NCI-H510A (cell line): Measurements from ENCODE around the gene CENPP.

ENCODE experiments used
- DNase-seq: peaks from one replicate; lab custom pipeline; 2025; lab: John Stamatoyannopoulos, UW

The CENPP gene

DNA sequence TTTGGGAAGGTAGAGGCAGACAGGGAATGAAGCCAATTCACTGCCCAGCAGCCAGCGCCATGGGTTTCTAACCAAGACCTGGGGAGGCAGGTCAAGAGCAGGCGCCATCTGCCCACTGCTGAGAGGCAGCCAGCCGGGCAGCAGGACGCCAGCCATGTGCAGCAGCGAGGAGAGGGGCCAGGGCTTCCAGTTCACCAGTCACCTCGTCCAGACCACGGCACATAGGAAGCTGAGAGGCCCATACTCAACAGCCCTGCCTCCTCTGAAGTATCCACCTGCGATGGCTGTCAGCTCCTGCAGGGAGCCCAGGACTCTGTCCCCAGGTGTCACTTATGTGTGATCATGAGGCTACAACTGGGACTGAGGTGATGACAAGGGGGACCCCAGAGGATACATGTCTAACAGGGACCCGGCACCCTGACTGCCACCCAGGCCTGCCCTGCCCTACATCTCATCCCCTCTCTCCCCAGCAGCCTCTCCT lies 314.1 kb downstream of the CENPP start:
- DNase-seq, result no peak

DNA sequence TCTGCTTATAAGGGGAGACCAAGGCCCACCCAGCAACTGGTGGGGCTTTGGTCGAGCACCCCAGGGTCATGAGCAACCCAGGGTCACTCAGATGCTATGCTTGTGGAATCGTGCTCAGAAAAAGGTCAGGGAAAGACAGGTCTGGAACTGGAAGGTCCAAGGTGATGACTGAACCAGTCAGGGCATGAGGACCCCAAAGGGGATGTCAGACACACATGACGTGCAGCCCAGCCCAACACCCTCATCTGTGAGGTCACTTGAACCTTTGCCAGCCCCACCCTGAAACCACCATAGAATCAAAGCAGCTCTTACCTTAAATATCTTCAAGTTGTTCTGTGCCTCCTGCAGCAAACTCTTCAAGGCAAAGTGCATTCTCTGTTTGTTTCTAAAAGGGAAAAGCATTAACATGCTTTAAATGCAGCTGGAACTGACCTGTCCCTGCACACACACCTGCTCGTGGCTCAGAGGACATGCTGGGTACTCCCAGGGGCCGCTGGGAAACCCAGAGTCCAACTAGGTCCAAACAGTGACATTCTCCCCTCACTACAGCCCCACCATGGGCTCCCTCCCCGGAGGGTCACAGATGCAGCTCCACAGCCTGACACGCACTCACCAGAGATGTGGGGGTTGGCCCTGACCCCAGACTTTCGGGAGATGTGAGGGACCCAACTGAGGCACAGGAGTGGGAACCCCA lies 314.8 kb downstream of the CENPP start:
- DNase-seq, result no peak

DNA sequence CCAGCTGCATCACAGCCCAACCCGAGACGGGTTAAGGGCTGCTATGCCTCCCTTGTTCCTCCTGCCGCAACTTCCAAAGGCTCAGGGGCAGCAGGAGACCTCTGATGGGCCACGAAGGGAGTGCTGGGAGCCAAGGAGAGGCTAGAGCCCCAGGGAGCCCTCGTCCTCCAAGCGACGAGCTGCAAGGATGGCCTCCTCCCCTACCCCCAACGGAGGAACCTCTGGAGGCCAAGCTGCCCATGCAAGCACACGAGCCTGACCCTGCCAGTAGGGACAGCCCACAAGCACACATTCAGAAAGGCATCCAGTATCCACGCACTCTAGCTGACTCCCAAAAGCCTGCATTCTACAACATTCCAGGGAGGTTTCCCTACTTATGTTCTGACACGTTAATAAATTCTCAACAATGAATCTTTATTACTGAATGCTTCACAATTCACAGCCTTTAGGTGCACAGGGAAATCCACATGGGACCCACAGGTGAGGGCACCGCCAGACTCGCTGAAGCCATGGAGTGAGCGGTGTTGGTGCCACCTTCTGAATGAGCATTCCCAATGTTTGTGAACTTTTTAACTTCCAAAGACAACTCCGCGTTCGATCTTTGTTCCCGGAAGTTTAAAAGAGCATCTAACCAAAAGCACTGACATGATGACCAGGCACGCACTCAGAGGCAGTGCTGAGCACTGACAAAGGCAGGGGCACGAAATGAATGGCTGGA lies 315.5 kb downstream of the CENPP start:
- no peak for DNase-seq

DNA sequence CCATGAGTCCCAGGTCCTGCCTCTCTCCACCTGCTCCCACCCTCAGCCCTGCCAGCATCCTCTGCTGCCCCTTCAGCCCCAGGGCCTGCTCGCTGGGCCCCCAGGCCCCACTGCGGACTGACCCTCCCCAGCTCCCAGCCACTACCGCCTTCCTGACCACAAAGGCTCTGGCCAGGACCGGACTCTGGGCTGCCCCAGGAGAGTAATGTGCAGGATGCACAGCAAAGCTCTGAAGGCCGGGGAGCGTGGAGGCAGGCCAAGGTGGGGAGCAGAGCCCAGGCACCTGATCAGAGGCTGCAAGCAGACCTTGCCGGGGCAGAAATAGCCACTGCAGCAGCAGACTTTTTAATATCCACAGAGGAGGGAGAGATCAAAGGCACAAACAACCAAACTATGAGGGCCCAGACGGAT lies 316.3 kb downstream of the CENPP start:
- no peak for DNase-seq

DNA sequence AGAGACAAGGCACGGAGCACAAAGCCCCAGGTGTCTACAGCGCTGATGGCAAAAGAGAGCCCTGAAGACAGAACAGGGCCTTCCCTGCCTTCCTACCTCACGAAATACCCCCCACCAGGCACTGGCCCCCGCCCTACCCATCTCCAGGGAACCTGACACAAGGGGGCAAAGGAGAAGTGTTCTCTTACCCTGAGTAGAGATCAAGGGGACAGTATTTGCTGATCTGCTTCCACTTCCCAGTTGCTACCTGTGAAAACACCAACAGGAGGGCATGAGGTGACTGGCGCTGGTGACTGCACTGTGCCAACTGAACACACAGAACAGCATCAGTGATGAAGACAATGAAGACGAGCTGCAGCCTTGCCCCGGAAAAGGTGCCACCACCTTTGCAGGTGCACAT lies 316.8 kb downstream of the CENPP start:
- no peak for DNase-seq

DNA sequence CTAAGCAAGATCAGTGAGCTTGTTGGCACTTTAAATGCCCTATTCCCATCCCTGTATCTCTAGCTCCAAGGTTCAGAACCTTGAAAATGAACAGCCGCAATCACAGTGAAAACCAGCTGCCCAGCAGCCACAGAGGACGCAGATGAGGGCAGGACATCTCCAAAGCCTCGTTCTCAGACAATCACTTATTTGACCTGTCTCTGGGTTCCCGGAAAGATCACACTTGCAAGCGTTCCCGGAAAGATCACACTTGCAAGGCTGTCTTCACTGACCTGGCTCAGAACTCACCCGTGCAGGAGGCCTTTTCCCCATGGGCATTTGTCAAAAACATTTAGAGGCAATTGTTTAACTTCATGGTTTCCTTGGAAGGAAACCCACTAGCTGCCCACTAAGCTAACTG lies 318.5 kb downstream of the CENPP start:
- no peak for DNase-seq

DNA sequence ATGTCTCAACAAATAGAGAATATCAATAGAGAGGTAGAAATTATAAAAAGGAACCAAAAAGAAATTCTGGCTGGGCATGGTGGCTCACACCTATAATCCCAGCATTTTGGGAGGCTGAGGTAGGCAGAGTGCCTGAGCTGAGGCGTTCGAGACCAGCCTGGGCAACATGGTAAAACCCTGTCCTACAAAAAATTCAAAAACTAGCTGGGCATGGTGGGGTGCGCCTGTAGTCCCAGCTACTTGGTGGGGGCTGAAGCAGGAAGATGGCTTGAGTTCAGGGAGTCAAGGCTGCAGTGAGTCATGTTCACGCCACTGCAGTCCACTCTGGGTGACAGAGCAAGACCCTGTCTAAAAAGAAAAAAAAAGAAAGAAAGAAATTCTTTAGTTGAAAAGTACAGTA lies 319.3 kb downstream of the CENPP start:
- no peak for DNase-seq

DNA sequence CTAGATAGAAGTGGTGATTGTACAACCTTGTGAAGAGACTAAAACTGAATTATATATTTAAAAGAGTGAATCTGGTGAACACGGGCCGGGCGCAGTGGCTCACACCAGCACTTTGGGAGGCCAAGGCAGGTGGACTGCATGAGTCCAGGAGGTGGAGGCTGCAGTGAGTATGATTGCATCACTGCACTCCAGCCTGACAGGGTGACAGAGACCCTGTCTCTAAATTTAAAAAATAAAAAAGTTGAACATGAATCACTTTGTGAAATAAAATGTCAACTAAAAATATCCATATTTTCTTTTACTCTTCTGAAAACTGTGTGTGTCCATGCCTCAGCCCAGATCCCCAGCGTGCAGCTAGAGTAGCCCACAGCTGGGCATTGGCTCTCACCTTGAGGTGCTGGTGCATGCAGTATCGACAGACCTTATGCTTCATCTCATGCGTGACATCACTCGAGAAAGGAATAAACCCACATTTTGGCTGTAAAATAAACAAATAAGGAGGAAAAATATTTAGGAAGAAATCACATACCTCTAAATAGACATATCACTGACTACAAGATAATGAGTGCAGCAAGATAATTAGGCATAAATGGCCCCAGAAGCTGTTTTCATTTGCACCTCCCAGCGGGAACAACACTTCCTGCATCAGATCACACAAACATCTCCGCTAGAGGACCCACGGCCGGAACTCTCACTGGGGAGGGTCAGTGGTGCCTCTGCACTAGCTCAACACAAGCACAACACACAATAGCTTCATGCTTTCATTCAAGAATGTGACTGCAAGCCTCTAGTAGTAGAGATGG lies 322.1 kb downstream of the CENPP start:
- DNase-seq, result no peak

DNA sequence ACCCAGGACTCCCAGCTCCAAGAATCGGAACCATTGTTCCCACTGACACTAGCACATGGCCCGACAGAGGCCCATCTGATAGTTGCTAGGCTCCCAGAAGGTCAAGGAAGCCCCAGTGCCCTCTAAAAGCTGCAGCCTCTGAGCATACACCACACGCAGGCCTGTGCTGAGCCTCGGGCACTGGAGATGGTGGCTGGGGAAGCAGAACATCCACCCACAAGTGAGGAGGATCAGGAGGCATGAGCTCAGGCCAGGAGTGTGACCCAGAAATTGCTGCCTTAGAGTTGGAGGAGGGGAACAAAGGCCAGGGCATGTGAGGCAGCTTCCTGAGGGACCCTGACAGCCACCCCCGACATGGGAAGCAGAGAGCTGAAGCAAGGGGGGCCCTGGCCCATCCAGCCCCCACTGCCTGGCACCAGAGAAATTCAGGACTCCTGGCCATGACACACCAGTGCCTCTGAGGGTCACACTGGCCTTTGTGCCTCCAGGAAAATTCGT lies 322.8 kb downstream of the CENPP start:
- DNase-seq, result no peak

DNA sequence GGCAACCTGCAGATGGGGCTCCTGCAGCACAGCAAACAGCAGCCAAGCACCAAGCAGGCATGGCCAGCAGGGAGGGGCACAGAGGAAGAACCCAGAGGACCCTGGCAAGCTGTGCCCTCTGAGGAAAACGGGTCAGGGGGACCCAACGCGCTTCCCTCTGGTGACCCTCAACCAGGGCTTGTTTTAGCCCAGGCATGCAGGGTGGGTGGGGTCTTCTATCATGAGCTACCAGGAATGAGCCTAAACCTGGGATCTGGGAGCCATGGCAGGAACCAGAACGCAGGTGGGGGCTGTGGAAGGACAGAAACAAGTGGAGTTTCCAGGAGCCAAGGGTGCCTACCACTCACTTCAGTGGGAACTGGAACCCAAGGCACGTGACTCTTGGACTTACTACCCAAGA lies 323.3 kb downstream of the CENPP start:
- DNase-seq, result no peak

DNA sequence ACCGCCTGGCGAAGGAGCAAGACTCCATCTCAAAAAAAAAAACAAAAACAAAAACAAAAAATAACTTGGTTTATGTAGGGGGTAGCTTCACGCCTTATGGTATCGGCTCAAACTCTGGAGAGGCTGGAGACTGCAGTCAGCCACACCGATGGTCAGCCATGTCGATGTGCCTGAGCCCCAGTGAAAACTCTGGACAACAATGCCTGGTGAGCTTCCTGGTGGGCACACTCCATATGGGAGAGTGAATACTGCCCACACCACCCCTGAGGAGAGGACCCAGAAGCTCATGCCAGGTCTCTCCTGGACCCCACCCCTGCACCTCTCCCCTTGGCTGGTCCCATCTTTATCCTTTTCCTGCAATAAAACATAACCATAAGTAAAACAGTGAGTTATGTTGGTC lies 324.5 kb downstream of the CENPP start:
- no peak for DNase-seq

DNA sequence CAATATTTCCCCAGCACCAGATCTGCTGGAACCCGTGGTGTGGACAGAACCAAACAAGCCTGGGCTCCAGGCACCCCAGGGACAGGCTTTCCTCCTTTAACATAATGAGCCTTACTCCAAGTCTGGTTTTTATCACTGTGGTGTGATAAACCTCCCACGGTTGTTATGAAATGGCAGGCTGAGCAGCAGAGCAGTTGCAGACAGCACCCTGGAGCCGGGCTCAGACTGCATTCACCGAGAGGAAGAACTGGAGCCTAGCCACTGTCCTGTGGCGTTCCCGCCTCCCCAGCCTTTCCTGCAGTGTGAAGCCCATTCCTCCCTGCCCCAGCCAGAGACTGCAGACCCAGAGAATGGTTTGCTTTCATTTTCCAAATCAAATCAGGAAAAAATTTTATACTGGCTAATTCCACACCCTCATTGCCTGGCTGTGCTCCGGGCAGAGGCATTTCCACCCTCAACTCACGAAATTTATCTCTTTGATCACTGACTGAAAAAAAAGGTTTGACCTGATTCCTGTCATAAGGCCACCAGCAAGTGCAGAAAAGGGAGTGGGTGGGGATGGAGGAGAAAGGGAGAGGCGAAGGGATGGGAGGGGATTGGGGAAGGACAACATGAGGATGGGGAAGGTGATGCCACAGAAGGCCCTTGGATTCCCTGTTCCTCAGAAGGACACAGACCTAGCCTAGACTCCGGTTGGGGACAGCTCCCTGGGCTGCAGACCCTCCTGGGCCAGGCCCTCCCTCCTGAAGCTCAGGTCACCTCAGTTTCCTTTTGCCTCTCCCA lies 325.3 kb downstream of the CENPP start:
- no peak for DNase-seq

DNA sequence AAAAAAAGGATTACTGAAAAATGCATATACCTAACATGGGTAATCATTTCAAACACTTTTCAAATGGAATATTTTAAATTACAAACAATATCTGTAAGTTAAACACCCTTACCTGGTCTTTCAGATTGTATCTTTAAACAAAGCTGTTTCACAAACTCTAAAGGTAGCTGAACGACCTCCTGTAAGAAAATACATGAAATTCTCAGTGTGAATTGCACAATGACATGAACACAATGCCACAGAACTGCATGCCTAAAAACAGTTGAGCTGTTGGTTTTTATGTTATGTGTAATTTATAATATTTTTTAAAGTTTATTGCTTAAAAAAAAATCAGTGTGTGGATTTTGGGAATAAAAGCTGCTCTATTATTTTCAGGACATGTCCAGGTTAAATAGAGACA lies 326.7 kb downstream of the CENPP start:
- DNase-seq, result no peak

DNA sequence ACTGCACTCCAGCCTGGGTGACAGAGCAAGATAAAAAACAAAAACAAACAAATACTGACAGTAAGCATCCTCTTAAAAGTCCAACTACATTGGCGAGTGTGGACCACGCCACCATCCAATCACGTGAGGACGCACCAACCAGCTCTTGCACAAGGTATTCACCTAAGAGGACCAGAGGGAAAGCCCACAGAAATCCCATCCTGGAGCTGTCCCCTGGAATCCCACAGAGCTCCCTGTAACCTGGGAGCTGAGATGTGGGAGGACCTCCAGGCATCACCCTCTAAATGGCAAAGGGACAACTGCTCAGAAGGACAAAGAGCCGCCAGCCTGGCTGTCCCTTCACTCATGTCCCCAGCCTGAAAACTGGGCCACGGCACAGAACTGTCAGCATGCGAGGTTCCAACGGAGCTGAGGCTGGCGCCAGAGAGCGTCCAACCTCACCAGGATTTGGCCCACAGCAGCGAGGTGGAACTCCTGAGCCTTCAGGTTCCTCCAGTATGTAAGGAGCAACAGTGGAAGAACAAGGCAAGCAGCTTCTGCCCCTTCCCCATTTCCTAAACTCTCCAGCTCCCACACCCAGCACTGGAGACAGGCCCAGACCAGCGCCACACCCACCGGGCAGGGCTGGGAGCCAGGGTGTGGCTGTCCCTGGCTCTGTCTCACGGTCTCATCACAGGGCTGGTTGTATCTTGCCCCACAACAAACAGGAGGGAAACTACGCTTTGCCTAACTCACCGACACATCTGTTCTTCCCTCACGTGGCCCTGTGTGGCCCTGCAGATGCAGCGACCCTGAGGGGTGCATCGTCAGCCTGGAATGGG lies 328.9 kb downstream of the CENPP start:
- no peak for DNase-seq

DNA sequence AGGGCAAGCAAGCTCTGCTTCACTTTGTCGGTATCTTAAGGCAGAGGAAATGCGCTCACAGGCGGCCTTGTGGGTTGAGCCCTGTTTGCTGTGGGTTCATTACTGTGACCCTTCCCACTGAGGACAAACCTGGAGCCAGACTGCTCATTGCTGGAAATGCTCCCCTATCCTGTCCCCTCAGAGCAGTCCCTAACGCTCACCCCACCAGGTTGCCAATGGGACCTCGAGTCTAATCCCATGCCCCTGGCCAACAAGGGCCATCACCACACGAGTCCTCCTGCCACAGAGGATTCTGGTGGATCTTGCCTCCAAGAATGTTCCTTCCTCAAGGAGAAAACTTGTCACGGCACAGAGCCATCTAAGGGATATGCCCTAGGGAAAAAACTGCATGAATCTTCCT lies 329.6 kb downstream of the CENPP start:
- DNase-seq, result no peak

DNA sequence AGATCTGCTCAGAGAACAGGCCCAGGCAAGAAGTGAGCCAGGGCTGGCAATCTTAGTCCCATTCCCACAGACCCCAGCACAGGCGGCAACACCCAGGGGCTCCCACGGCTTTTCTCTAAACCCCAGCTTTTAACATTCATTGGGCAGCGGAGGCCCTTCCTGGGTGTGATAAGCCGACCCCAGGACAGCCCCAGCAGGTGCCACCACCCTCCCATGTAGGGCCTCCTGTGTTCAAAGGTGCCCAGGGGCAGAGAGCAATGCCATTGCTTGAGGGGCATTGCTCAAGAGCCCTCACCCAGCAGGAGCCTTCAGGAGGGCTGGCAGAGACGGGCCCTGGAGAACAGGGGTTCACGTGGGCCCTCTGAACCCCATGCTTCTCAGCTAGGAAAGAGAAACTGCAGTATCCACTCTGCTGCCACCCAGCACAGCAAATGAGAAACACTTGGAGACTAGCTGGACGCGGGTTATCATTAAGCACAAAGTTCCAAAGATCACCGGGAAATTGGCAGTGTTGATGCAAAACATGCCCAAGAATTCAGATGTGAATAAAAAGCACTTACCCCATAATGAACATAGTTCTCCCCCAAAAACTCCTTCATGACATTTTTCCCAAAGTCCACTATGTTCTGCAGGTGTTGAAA lies 330.3 kb downstream of the CENPP start:
- no peak for DNase-seq

DNA sequence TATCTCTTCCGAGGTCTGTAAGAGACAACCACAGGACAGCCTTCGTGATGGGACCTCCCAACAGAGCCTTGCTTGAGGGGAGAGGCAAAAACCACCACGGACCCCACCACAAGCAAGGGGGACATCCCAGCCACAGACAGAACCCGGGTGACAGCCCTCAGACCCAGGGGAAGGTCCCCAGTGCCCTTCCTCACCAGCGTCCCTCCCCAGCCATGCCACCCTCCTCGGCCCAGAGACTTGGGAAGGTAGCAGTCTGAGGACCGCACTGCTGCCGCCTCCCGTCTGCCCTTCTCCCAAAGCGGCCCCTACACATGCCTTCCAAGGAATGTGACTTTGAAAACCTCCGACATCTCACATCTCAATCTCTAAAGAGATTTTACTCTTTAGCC lies 330.8 kb downstream of the CENPP start:
- no peak for DNase-seq

DNA sequence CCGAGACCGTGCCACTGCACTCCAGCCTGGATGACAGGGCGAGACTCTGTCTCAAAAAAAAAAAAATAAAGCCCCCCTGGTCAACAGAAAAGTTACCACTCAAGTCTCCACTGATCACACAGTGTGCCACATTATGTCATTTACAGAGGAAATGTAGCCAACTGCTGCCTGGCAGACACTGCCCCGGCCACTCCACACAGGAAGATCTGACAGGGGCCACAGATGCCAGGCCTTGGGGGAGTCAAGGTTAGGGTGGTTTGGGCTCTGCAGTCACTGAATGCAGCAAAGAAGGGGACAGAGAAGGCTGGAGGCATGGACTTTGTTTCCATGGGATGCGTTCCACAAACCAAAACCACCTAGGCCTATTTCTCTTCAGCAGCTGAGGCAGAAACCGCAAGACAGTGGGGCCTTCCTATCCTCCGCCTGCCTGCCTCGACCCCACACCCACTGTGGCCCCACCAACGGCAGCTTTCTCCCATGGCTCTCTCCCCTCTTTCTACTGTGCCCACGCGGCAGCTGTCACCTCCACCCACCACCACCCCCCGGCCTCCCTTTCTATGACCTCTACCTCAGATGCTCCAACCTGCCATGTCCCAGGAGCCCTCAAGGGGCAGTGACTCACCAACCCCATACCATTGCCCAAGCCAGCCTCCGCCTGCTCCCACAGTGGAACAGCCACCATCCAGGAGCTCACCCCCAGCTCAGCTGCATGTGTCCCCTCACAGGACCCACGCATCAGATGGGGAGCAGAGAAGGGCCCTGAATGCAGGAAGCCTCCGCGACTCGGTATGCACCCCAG lies 331.7 kb downstream of the CENPP start:
- no peak for DNase-seq

DNA sequence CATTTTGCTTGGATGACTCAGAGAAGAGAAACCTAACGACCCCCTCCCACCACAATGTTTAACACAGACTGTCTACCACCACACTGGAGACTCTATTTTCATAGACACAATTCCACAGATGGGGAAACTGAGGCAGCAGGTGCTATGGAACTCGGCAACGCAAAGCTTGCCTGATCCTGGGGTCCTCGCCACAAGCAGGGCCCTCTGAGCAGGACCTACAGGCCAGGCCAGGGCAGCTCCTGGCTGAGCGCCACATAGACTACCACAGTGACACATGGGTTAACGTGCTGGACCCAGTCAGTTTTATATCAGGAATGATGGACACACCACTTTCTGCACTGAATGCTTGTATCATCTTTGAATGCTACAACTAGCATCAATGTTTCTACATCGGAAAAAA lies 332.4 kb downstream of the CENPP start:
- DNase-seq, result no peak

DNA sequence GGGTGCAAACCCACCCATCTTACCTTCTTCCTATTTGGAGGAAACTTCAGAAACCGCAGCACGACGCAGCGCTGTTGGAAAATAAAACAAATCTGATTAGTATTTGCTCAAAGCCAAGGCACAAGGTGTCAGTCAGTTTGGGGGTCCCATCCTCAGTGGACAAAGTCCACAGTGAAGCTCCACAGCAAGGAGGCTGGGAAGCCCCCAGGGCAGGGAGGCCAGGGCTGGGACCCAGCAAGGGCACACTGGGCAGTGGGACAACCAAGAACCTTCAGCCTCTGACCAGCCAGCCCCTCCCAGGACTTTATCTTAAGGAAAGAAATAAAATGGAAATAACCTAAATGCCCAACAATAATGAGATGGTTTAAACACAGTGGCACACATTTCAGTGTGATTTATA lies 332.9 kb downstream of the CENPP start:
- DNase-seq, result no peak
